Measurements from ENCODE around the gene CISD1. TPM values are rescaled to one million over a fixed set of nuclear protein-coding genes. Genes with fewer than 3 reads are reported as not detected.

CISD1 gene
- 44.0 to 60.4 TPM (median 54.3 TPM) in 5 replicates for total RNA-seq (2022; extraction: Qiagen RNA extraction)

GRCh38 chr10:58268946-58269781, at the start of gene CISD1:
CISD1 (plus strand) TSS chr10:58269162; CDS start chr10:58269274, 112 bp downstream.

DNA sequence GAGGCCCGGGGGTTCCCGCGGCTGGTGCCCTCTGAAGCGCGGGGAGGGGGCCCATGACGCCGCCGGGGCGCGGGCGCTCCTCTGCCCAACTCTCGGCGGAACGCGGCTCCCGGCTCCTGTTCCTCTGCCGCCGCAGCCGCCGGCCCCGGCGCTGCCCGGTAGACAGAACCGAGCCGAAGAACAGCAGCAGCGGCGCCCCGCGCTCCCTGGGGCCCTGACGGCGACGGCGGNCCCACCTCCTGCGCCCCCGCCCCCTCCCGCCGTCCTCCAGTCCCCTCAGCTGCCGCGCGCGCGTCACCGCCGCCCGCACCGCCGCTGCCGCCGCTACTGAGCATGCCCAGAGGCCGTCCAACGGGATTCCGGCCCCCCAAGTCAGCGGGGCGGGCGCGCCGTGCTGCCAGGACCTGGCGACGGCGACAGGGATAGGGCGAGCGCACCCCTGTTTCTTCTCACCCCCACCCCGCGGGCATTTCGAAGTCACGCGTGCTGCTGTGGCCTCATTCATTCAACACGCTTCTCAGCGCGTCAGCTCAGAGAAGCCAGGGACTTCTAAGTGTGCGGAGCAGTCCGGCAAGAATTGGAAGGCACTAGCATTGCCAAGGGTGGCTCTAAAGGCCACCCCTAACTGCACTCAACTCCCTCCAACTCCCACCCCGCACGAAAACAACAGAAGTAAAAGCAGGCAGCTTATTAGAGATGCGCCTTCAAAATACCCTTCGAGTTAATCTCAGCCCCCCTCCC, 1.1 kb upstream of the CISD1 start, which contains the start of gene IPMK:
TSS of gene IPMK (minus strand) at position 182 of the 741 bp plus-strand sequence. CDS start 283 bp downstream, outside the sequence.

DNA sequence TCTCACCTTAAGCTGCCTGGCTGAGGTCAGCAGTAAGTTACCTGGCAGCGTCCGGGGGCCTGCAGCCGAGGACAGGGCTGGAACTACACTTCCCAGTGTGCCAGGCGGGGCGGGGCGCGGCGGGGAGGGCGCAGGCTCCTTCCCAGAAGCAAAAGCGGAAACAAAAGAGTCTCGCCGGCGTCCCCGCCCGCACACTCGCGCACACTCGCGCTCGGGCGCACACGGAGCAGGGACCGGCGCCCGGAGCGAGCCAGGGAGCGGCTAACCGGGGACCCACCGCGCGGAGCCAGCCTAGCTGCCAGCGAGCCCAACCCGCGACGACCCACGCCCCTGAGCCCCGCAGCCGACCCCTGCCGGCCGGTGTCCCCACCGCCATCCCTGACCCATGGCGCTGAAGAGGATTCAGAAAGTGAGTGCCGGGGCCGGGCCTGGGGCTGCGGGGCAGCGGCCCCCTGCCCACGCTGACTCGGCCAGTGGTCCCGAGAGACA, 65.9 kb downstream of the CISD1 start, which contains the start of gene UBE2D1:
TSS of gene UBE2D1 (plus strand) at position 190 of the 489 bp plus-strand sequence. CDS start at position 386, 196 bp downstream.

Other genes starting within 250 kb of the CISD1 start
- gene IPMK, start 1.3 kb upstream of the CISD1 start, total RNA-seq (2022; extraction: Qiagen RNA extraction): 3.0 to 4.9 TPM (median 3.9 TPM) in 5 replicates
- 12.7 to 19.6 TPM (median 16.7 TPM) in 5 replicates for gene UBE2D1, start 65.8 kb downstream of the CISD1 start, total RNA-seq (2022; extraction: Qiagen RNA extraction)
- 65.3 to 79.1 TPM (median 70.6 TPM) in 5 replicates for gene TFAM, start 116.2 kb downstream of the CISD1 start, total RNA-seq (2022; extraction: Qiagen RNA extraction)
- 17.0 to 24.6 TPM (median 21.3 TPM) in 5 replicates for gene BICC1, start 243.7 kb downstream of the CISD1 start, total RNA-seq (2022; extraction: Qiagen RNA extraction)

Measured in A549 treated with dexamethasone at 1 μM for 4 hours (cell line).